Hindlimb muscle (tissue), 1 donor: ENCODE measurements around the gene KERA. TPM values are rescaled to one million over a fixed set of nuclear protein-coding genes. Genes with fewer than 3 reads are reported as not detected.

Experiments
- DNase-seq: peaks from one replicate; pipeline ENCODE4 v3.0.0-alpha.2; 2013
- polyA plus RNA-seq: library from polyadenylated mRNA; unstranded; fragments of 120-200 nt; gene quantifications from one replicate; pipeline ENCODE4 v1.2.1, GENCODE V29; 2013; ENCODE audit not compliant: insufficient read length

The KERA gene
- polyA plus RNA-seq, 1 donor: 16.7 TPM

- no peak for DNase-seq
Measured at GRCh38 chr12:91009319-91009950, 48.4 kb downstream of the KERA start.

GRCh38 chr12:91007531-91008290, 50.1 kb downstream of the KERA start:
- DNase-seq: no peak

- no peak for DNase-seq
Measured at GRCh38 chr12:91004872-91005271, 53.0 kb downstream of the KERA start, which contains the start of gene EPYC. EPYC (minus strand) TSS chr12:91004972; CDS start chr12:91002565, 2,407 bp downstream.

- DNase-seq: no peak
Measured at GRCh38 chr12:91003737-91004136, 54.1 kb downstream of the KERA start.

GRCh38 chr12:91001306-91001705, 56.5 kb downstream of the KERA start:
- DNase-seq: no peak

Other genes with a start within 250 kb of the KERA start
- not detected for gene CCER1, start 102.8 kb downstream of the KERA start, polyA plus RNA-seq
- gene EPYC, start 53.1 kb downstream of the KERA start, polyA plus RNA-seq: not detected
- gene LUM, start 53.5 kb upstream of the KERA start, polyA plus RNA-seq: 424 TPM
- gene DCN, start 124.8 kb upstream of the KERA start, polyA plus RNA-seq: 1,243 TPM